ELF-1 (cell line): ENCODE results near the gene LYRM1.
A peak's percentile ranks its signal among the peaks of the same experiment; 100 is the strongest.
"Not testable (repeated sequence)": the region's sequence is repeated elsewhere in the genome, so short reads cannot be mapped to it uniquely, and the experiment has no call there.

Source experiments
- DNase-seq: peaks from one replicate; pipeline ENCODE4 v3.0.0-alpha.2; 2016; ENCODE audit warnings: low read depth, low spot score

LYRM1 gene

DNA sequence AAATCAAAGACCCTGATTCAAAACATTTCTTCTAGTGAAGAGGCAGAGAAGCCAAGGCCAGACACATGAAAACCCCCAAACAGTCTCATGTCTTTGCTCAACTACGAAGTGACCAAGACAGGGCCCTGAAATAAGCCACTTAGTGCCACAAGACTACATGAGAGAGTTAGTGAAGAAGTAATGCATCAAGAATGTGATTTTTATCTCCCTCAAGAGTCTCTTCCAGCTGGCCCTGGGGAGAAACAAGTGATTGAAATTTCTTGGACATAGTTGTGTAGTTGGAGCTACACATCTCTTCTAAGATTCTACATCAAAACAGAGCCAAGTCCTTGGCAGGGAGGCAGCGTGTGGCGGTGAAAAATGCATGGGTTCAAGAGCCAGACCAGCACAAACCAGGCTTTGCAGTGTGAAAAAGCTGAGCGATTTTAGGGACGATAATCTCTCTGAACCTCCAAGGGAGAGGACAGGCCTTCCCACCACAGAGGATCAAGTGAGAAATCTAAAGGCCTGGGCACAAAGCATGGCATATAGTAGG lies 30.6 kb downstream of the LYRM1 start:
- DNase-seq: no peak

DNA sequence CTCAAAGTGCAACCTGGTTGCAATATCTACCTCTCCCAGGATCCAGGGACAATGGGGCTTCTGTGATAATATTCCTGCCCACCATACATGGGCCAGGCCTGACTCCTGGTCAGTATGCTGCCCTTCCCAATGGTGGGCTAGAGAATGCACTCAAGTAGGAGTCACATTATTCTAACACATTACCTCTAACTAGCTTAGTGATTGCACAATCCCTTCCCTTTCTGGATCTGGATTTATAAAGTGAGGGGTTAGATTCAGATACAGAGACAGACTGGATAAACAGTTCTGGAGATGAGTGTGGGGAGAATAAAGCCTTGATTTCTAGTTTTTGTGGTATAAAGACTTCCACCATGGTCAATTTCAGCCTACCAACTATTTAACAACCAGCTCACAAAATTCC lies 33.0 kb downstream of the LYRM1 start:
- DNase-seq: no peak

DNA sequence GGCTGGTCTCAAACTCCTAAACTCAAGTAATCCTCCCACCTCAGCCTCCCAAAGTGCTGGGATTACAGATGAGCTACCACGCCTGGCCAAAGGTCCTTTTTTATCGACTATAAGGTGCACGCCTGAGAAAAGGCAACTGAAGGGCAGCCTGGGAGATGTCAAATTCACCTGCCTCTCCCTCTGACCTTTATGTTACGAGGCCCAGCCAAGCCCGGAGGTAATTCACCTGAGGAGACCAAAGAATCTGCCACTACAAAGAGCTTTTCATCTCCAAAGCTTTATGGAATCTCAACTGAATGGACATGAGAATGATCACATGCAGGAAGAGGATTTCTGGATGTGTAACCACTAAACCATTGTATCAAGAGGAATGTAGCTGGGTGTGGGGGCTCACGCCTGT lies 37.2 kb downstream of the LYRM1 start:
- DNase-seq: no peak

DNA sequence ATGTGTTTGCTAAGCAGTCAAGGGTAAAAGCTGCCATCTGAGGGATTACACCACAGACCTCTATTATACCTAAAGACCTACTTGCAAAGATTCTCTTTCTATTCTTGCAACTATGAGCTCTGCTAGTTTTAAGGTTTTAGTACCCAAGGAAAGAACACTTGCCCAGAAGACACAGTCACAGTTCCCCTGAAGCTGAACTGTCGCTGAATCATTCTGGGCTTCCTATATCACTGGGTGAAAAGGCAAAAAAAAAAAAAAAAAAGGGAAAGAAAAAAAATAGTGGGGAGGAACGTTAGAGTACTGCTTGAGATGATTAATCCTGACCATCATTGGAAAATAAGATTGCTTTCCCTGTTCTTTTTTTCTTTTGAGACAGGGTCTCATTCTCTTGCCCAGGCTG lies 37.9 kb downstream of the LYRM1 start:
- no peak for DNase-seq

DNA sequence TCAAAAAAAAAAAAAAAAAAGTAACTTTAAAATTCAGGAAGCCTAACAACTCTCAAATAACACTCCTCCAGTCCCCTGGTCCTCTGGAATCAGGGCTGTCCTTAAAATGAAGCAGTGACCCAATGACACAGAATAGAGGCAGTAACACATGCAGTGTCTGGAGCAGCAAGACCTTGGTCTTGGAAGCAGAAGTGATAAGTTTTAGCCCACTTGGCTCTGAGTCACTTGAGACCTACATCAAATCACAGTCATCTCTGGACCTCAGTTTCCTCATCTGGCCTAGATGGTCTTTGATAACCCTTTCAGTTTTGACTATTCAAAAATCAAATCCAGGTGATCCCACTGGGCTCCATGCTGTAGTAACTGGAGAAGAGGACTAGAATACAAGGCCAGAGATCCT lies 39.0 kb downstream of the LYRM1 start:
- DNase-seq: no peak

DNA sequence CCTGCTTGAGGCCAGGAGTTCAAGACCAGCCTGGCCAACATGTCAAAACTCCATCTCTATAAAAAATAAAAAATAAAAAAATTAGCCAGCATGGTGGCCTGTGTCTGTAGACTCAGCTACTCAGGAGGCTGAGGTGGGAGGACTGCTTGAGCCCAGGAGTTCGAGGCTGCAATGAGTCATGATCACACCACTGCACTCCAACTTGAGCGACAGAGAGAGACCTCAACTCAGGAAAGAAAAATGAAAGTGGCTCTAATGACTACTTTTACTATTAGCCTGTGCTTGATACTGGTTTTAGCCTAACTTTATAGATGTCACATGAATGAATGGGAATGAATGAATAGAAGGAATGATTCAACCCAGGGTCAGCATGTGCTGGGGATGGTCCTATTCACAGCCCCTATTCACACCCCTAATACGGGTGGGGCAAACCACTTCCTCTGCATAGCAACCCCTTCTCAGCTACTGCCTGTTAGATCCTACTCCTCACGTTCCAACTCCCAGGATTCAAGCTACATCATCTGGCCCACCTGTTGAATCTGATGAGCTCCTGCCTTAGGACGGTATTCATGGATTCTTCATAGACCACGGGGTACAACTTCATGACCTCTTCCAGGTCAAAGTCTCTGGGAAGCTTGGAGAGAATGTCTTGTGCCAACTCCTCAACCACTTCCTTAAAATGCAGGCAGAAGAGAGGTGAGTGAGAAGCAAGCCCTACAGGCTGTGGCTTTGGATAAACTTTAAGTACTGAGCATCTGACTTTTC lies 40.5 kb downstream of the LYRM1 start:
- no peak for DNase-seq

DNA sequence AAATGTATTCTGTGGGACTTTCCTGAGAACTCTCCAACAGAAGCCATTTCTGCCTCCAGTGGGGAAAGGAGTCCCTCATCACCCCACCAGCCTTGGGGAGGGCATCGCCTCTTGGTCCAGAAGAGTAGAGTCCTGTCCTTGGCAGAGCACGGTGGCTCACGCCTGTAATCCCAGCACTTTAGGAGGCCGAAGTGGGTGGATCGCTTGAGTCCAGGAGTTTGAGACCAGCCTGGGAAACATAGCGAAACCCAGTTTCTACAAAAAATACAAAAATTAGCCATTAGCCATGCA lies 41.0 kb downstream of the LYRM1 start:
- no peak for DNase-seq

DNA sequence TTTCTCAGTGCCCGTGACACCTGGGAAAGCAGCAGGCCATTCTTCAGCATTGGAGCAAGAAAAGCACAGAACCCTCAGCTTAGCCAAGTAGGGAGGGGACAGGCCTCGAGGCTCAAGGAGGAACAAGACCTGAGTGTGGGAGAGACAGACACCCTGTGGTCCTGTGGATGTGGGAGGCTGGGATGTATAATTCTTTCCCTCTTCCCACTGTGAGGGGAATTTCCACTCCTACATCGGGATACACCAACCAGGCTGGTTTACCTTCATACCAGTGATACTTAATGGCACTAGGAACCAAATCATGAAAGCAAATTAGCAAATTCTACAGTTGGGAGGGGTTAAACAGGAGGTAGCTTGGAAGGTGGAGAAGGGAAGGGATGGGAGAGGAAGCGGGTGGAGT lies 41.7 kb downstream of the LYRM1 start:
- no peak for DNase-seq

DNA sequence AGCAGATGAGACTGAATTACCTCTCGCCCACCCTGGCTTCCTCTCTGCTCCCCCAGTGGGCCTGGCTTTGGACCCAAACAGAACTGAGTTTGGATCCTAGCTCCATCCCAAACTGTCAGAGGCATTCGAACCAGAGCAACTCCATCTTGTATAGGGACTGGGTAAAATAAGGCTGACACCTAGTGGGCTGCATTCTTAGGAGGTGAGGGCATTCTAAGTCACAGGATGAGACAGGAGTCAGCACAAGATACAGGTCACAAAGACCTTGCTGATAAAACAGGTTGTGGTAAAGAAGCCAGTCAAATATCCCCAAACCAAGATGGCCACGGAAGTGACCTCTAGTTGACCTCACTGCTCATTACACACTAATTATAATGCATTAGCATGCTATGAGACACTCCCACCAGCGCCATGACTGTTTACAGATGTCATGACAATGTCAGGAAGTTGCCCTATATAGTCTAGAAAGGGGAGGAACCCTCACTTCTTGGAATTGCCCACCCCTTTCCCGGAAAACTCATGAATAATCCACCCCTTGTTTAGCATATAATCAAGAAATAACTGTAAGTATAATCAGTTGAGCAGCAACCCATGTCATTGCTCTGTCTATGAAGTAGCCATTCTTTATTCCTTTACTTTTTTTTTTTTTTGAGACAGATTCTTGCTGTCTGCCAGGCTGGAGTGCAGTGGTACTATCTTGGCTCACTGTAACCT lies 44.4 kb downstream of the LYRM1 start:
- peak; percentile 33 for DNase-seq

DNA sequence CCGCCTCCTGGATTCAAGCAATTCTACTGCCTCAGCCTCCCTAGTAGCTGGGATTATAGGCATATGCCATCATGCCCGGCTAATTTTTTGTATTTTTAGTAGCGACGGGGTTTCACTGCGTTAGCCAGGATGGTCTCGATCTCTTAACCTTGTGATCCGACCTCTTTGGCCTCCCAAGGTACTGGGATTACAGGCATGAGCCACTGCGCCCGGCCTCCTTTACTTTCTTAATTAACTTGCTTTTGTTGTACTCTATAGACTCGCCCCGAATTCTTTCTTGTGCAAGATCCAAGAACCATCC lies 45.0 kb downstream of the LYRM1 start:
- DNase-seq: not testable (repeated sequence)

DNA sequence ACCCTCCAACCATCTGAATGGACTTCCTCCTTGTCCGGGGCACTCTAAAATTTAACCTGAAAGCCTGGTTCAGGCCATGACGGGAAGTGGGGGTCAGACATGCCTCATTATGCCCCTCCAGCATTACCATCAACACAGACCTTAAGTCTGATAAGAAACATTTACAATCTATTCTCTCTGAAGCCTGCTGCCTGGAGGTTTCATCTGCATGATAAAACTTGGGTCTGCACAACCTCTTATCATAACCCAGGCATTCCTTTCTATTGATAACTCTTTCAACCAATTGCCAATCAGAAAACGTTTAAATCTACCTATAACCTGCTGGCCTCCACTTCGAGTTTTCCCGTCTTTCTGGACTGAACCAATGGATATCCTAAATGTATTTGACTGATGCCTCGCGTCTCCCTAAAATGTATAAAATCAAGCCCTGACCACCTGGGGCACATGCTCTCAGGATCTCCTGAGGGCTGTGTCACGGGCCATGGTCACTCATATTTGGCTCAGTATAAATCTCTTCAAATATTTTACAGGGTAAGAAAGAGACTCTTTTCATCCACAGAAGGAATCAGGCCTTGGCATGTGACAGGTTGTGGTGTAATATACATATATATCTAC lies 45.6 kb downstream of the LYRM1 start:
- DNase-seq: no peak

DNA sequence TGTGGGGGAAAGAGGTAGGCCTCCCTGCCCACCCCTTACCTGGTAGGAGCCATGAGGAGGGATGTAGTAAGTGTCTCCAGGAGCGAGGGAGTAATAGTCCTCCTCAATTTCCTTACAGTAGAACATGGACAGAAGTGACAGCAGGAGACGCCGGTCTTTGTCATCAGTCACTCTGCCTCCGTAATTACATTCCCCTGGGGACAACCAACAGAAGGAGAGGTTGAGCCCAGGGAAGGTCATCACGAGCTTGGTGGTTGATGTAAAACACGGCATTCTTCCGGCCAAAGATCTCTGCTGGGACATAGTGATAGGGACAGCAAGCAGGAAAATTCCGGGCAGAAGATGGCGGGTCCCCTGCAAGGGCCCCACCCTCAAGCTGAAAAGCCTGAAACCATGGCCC lies 47.9 kb downstream of the LYRM1 start:
- peak; percentile 23 for DNase-seq

DNA sequence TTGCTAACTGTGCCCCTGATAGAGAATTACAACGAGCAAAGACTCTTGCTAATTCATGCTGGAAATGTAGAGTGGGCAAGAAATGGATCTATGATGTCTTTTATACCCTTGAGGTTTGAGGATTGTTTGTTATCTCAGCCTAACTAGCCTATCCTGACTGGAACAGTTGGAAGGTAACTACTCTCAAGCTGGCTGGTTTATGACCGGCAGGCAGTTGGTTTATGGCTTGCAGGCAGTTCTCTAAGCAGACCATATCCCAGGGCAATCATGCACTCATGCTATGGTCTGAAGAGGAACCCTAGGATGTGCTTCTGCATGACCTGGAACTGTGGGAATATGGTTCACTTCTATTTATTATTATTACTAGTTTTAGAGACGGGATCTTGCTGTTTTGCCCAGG lies 49.1 kb downstream of the LYRM1 start:
- no peak for DNase-seq

DNA sequence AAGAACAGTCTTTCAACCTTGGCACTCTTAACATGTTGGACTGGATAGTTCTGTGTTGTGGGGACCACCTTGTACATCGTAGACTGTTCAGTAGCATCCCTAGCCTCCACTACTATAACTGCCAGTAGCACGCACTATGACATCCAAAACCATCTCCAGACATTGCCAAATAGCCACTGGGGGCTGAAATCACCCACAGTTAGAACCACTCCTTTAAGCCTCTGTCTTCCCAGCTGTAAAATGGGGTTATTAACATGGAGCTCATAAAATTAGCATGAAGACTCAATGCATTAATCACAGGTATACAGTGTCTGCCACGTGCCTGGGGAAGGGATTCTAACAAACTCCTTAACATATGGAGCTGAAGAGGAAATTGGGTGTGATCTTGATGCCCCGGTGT lies 49.7 kb downstream of the LYRM1 start:
- DNase-seq: no peak

DNA sequence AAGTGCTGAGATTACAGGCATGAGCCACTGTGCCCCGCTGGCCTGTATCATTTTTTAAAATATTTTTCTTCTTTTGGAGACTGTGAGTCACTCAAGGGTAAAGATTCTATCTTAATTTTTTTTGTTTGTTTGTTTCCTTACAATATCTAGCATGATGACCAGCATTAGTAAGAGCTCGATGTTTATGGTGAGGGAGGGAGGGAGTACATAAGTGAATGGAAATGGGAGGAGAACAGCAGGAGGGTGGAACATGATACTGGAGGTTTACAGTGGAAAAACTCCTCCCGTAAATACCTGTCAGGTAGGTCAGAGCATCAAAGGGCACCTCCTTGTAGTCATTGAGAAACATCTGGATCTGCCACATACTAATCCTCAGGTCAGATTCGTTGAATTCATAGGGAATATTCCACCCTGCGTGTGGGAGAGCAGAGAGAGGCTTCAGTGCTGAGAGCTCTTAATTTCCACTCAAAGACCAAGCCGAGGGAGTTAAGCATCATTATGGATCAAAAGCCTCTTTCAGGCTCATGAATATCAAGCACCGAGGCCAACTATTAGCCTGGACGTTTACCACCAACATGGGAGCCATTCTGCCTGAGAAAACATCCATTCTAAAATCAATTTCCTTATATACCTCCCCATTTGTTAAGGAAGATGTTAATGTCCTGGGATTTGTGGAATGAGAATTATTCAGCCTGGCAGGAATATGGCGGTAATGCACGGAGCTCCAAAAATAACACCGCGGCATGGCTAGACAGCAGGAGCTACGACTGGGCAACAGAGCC lies 51.8 kb downstream of the LYRM1 start:
- no peak for DNase-seq

DNA sequence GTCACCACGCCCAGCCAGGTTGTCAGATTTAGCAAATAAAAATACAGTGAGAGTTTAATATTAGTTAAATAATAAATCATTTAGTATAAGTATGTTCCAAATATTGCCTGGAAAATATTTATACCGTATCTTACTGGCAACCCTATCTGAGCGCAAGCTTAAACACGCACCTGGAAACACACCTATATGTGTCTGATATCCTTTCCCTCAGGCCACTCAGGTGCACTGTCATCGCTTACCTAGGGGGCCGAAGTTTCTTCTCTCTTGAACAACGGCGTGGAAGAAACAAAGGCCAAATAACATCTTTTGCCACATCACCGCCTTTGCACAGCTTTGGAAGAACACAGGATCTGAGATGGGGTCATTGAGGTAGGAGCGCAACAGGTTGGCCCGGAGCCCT lies 54.0 kb downstream of the LYRM1 start:
- no peak for DNase-seq

DNA sequence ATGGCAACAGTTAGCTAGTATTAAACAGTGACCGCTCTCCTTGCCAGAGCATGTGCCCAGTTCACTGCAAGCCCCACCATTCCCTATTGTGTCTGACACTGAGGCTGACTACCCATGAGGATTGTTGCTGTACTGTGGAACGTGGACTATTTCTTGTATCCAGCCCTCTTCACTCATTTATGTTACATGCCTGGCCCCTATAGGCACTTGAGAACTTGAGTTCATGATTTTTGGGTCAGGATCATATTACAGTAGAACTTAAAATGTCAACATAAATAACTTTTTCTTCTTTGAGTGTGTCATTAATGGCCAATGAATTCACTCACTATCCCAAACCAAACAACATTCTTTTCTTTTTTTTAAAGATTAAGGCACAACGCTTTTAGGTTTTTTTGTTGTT lies 55.7 kb downstream of the LYRM1 start:
- DNase-seq: no peak

DNA sequence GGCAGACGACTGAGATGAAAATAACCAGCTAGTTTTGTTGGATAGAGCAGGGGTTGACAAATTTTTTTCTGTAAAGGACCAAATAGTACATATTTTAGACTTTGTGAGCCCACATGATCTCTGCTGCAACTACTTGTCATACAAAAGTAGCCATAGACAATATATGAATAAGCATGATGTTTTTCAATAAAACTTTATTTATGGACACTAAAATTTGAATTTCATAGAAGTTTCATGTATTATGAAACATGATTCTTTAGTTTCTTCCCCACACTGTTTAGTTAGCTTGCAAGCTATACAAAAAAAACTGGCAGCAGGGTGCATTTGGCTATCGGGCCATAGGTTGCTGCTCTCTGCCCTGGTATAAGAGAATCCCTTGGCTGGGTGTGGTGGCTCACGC lies 56.6 kb downstream of the LYRM1 start:
- no peak for DNase-seq

DNA sequence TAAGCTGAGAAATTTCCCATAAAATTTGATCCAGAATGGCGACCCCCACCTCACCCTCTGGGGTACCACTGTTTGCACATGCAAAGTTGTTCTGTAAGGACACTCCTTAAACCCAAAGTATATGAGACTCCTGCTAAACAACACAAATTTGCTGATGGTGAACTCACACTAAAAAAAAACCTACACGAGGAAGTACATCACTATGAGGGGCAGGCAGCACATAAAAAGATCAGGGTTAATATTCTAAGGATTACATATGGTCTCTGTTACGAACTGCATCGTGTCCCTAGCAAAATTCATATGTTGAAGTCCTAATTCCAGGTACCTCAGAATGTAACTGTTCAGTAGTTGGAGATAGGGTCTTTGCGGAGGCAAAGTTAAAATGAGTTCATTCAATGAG lies 60.3 kb downstream of the LYRM1 start:
- DNase-seq: no peak

DNA sequence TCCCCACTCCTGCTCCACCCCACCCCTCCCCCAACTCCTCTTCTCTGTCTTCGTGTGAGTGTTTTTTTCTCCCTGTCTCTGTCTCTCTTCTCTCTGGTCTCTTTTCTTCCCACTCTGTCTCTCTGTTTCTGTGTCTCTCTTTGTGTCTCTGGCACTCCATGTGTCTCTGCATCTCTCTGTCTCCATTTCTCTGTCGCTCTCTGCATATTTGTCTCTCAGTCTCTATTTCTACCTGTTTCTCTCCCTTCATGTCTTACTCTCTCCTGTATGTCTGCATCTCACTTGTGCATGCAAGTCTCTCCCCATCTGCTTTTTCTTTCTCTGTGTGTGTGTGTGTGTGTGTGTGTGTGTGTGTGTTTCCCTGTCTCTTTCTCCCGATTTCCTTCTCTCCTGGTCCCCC lies 68.2 kb downstream of the LYRM1 start:
- no peak for DNase-seq

DNA sequence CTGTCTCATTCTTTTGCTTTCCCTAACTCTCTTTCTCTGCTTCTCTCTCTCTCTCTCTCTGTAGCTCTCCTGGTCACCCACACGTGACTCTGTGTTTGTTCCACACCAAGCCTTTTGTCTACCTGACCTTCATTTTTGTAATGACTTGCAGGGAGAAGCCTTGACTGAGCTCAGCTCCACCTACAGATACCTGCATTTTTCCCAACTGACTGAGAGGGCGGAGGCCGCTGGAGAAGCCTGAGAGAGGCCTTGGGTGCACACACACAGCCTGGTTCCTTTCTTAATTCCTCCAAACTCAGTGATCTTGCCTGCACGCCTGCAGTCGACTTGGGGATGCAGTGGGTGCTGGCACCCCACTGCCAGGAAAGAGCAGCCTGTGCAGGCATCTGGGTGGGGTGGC lies 68.8 kb downstream of the LYRM1 start:
- no peak for DNase-seq

DNA sequence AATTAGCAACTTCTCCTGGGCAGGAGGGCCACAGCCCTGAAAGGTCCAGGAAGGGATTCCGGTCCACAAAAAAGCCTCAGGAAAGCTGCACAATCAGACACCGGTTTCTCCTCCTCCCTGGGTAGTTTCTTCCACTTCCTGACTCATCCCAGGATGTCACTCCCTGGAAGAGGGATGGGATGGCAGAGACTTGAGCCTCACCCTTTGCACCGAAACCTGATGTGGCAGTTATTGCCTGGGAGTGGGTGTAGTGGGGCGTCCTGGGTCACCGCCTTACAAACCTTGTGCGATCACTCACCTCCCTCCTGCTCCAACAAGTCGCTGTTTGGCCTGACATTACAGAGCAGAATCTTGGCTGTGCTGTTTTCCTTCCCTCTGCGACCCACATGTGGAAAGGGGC lies 70.8 kb downstream of the LYRM1 start:
- no peak for DNase-seq
